K562 (cell line): ENCODE measurements around the gene SEPTIN6. TPM values are rescaled to one million over a fixed set of nuclear protein-coding genes. Genes with fewer than 3 reads are reported as not detected.

Source experiments
- ARID1B ChIP-seq: fragments of 450-650 bp; IDR thresholded peaks from 2 replicates; pipeline ENCODE4 v1.6.1; 2016; ENCODE audit warnings: antibody characterized with exemption, mild to moderate bottlenecking, inconsistent platforms
- BCL6 ChIP-seq: fragments of 250-450 bp; sonication (Bioruptor Pico); IDR thresholded peaks from 2 replicates; pipeline ENCODE4 v1.4.0; 2020
- KLF13 ChIP-seq: fragments of 450-650 bp; IDR thresholded peaks from 2 replicates; pipeline ENCODE4 v1.6.1; 2016; ENCODE audit warnings: missing genetic modification characterization, low read depth, mild to moderate bottlenecking, missing compliant biosample characterization, moderate library complexity, borderline replicate concordance
- MAFF ChIP-seq: IDR thresholded peaks from 2 replicates; pipeline ENCODE4 v1.6.1; 2012; ENCODE audit warnings: low read length, improper control_type of control experiment
- NCOA4 ChIP-seq: fragments of 450-650 bp; IDR thresholded peaks from 2 replicates; pipeline ENCODE4 v1.6.1; 2018; ENCODE audit warnings: mild to moderate bottlenecking; ENCODE audit not compliant: partially characterized antibody
- NUFIP1 ChIP-seq: fragments of 450-650 bp; IDR thresholded peaks from 2 replicates; pipeline ENCODE4 v1.6.1; 2018; ENCODE audit not compliant: partially characterized antibody
- PHB ChIP-seq: fragments of 250-450 bp; sonication (Bioruptor Pico); IDR thresholded peaks from 2 replicates; pipeline ENCODE4 v1.5.0; 2021
- PHF21A ChIP-seq: fragments of 450-650 bp; IDR thresholded peaks from 2 replicates; pipeline ENCODE4 v1.6.1; 2017; ENCODE audit warnings: low read depth, borderline replicate concordance
- POLR2AphosphoS5 ChIP-seq: IDR thresholded peaks from 2 replicates; pipeline ENCODE4 v1.6.1; 2011; ENCODE audit warnings: mild to moderate bottlenecking, low read depth, low read length, moderate library complexity; ENCODE audit not compliant: control insufficient read depth, insufficient read depth
- POLR2B ChIP-seq: fragments of 450-650 bp; IDR thresholded peaks from 2 replicates; pipeline ENCODE4 v1.6.1; 2018; ENCODE audit warnings: low read depth; ENCODE audit not compliant: partially characterized antibody
- RFX7 ChIP-seq: fragments of 250-450 bp; sonication (Bioruptor Pico); IDR thresholded peaks from 2 replicates; pipeline ENCODE4 v1.5.1; 2021; ENCODE audit warnings: mild to moderate bottlenecking
- SAP30 ChIP-seq: fragments of 200-600 bp; sonication (generic); IDR thresholded peaks from 2 replicates; pipeline ENCODE4 v1.6.1; 2012; ENCODE audit warnings: borderline replicate concordance, low read depth, mild to moderate bottlenecking, moderate library complexity, low read length, control low read depth, inconsistent platforms; ENCODE audit not compliant: insufficient read depth, poor library complexity, severe bottlenecking
- ZNF41 ChIP-seq: fragments of 250-450 bp; sonication (Bioruptor Pico); conservative IDR thresholded peaks from 2 replicates; pipeline ENCODE4 v1.4.0; 2020; ENCODE audit warnings: mild to moderate bottlenecking
- polyA plus RNA-seq, 8 experiments: library from polyadenylated mRNA; depleted of rRNA in 4 of 8; stranded (reverse) in 5 of 8; unstranded in 3 of 8; fragments of >200 nt; fragmentation: Nextera tagmentation in 2 of 8; fragmentation: Illumina TruSeq in 1 of 8; extraction: Ambion mirVana in 2 of 8; extraction: Trizol in 1 of 8; gene quantifications; 2 replicates each; pipeline versions ENCODE4 v1.2.1 to v1.2.3, GENCODE V29; 2011 to 2014; ENCODE audit warnings: inconsistent platforms in 1 of 8, missing spikeins in 1 of 8
- total RNA-seq, 7 experiments: library from RNA; depleted of rRNA in 6 of 7; stranded (reverse); fragments of >200 nt in 6 of 7; fragmentation: Illumina TruSeq in 2 of 7; extraction: Trizol in 2 of 7; gene quantifications; 2 replicates each; pipeline versions ENCODE4 v1.2.1 to v1.2.3, GENCODE V29; 2011 to 2021; ENCODE audit warnings: low replicate concordance in 1 of 7
- TF ChIP-seq, protein P1 (sequence below): fragments of 450-650 bp; IDR thresholded peaks from 2 replicates; pipeline ENCODE4 v1.6.1; 2016; ENCODE audit warnings: mild to moderate bottlenecking, moderate library complexity
- TF ChIP-seq, protein P2 (sequence below): sonication (generic); formaldehyde crosslinking; IDR thresholded peaks from 2 replicates; pipeline ENCODE4 v1.8.1; 2022; ENCODE audit warnings: missing genetic modification reagents

Gene SEPTIN6
- total and polyA plus RNA-seq, 9 of the 15 experiments (the other 6 are each of a cell fraction or from before 2014, with no cell fraction given) = 8.4 to 67.0 (median 37.8) TPM

DNA sequence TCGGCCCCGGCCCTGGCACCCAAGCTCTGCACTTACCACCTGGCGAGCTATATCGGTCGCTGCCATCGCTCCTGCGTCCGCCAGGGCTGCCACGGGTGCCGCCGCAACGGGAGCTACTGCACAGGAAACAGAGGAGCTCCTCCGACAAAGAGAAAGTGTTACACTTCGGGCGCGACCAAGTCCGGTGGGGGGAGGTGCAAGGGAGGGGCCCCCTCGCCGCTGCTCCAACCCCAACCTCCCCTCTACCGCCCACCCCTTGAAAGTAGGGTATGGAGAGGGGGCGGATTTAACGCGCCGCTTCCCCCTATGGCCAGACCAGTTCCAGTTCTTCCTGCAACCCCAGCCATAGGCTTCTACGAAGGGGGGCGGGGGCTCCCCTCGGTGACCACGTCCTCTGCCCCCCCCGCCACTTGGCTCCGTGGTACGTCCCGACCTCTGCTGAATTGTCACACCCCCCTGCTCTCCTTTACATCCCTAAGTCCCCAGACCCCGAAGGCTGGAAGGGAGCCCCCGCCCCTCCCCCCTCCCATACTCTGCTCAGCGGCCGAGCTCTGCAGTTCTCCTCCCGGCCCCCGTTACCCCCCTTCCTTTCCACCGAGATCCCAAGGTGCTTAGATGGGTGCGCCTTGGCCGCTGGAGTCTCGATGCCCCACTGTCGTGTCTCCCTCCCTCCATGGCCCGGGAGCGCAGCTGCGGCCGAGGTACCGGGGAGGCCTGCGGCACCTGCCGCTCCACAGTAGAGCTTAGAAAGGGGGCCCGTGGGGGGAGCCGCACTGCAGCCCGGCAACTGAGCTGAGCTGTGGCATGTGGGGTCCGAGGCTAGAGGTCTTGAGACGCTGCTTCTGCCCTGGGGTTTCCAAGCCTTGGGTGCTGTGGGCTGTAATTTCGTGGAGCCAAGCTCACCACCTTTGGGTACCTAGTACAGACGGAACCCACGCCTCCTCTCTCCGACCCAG, at the start of gene SEPTIN6 (continued):
- TF ChIP-seq, protein P1, sequence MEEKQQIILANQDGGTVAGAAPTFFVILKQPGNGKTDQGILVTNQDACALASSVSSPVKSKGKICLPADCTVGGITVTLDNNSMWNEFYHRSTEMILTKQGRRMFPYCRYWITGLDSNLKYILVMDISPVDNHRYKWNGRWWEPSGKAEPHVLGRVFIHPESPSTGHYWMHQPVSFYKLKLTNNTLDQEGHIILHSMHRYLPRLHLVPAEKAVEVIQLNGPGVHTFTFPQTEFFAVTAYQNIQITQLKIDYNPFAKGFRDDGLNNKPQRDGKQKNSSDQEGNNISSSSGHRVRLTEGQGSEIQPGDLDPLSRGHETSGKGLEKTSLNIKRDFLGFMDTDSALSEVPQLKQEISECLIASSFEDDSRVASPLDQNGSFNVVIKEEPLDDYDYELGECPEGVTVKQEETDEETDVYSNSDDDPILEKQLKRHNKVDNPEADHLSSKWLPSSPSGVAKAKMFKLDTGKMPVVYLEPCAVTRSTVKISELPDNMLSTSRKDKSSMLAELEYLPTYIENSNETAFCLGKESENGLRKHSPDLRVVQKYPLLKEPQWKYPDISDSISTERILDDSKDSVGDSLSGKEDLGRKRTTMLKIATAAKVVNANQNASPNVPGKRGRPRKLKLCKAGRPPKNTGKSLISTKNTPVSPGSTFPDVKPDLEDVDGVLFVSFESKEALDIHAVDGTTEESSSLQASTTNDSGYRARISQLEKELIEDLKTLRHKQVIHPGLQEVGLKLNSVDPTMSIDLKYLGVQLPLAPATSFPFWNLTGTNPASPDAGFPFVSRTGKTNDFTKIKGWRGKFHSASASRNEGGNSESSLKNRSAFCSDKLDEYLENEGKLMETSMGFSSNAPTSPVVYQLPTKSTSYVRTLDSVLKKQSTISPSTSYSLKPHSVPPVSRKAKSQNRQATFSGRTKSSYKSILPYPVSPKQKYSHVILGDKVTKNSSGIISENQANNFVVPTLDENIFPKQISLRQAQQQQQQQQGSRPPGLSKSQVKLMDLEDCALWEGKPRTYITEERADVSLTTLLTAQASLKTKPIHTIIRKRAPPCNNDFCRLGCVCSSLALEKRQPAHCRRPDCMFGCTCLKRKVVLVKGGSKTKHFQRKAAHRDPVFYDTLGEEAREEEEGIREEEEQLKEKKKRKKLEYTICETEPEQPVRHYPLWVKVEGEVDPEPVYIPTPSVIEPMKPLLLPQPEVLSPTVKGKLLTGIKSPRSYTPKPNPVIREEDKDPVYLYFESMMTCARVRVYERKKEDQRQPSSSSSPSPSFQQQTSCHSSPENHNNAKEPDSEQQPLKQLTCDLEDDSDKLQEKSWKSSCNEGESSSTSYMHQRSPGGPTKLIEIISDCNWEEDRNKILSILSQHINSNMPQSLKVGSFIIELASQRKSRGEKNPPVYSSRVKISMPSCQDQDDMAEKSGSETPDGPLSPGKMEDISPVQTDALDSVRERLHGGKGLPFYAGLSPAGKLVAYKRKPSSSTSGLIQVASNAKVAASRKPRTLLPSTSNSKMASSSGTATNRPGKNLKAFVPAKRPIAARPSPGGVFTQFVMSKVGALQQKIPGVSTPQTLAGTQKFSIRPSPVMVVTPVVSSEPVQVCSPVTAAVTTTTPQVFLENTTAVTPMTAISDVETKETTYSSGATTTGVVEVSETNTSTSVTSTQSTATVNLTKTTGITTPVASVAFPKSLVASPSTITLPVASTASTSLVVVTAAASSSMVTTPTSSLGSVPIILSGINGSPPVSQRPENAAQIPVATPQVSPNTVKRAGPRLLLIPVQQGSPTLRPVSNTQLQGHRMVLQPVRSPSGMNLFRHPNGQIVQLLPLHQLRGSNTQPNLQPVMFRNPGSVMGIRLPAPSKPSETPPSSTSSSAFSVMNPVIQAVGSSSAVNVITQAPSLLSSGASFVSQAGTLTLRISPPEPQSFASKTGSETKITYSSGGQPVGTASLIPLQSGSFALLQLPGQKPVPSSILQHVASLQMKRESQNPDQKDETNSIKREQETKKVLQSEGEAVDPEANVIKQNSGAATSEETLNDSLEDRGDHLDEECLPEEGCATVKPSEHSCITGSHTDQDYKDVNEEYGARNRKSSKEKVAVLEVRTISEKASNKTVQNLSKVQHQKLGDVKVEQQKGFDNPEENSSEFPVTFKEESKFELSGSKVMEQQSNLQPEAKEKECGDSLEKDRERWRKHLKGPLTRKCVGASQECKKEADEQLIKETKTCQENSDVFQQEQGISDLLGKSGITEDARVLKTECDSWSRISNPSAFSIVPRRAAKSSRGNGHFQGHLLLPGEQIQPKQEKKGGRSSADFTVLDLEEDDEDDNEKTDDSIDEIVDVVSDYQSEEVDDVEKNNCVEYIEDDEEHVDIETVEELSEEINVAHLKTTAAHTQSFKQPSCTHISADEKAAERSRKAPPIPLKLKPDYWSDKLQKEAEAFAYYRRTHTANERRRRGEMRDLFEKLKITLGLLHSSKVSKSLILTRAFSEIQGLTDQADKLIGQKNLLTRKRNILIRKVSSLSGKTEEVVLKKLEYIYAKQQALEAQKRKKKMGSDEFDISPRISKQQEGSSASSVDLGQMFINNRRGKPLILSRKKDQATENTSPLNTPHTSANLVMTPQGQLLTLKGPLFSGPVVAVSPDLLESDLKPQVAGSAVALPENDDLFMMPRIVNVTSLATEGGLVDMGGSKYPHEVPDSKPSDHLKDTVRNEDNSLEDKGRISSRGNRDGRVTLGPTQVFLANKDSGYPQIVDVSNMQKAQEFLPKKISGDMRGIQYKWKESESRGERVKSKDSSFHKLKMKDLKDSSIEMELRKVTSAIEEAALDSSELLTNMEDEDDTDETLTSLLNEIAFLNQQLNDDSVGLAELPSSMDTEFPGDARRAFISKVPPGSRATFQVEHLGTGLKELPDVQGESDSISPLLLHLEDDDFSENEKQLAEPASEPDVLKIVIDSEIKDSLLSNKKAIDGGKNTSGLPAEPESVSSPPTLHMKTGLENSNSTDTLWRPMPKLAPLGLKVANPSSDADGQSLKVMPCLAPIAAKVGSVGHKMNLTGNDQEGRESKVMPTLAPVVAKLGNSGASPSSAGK = no peak
- TF ChIP-seq MAFF = no peak; the same call in 1 of the 2 replicates
- peak; percentile 72 for TF ChIP-seq POLR2B
- peak; percentile 85 for TF ChIP-seq POLR2AphosphoS5
- no peak for TF ChIP-seq NCOA4
- TF ChIP-seq, protein P2, sequence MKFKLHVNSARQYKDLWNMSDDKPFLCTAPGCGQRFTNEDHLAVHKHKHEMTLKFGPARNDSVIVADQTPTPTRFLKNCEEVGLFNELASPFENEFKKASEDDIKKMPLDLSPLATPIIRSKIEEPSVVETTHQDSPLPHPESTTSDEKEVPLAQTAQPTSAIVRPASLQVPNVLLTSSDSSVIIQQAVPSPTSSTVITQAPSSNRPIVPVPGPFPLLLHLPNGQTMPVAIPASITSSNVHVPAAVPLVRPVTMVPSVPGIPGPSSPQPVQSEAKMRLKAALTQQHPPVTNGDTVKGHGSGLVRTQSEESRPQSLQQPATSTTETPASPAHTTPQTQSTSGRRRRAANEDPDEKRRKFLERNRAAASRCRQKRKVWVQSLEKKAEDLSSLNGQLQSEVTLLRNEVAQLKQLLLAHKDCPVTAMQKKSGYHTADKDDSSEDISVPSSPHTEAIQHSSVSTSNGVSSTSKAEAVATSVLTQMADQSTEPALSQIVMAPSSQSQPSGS (CRISPR knock-in tag) = no peak
- TF ChIP-seq PHB = no peak
- no peak for TF ChIP-seq BCL6 (CRISPR knock-in tag)
- no peak for TF ChIP-seq ZNF41 (CRISPR knock-in tag)
- no peak for TF ChIP-seq NUFIP1
- TF ChIP-seq PHF21A = no peak
- peak; percentile 21 for TF ChIP-seq SAP30
- TF ChIP-seq RFX7 (CRISPR knock-in tag) = no peak
- peak; percentile 84; the same call in 1 of the 2 replicates for TF ChIP-seq KLF13 (tag)
- TF ChIP-seq ARID1B = peak; percentile 36; the same call in 1 of the 2 replicates
